Epithelial cell of proximal tubule (primary cell): ENCODE data around the gene PRPF18. TPM values are rescaled to one million over a fixed set of nuclear protein-coding genes. Genes with fewer than 3 reads are reported as not detected.

Source experiments
- DNase-seq: peaks from one replicate; pipeline ENCODE4 v3.0.0-alpha.2; 2011; ENCODE audit warnings: low read depth
- H3K4me3 ChIP-seq: 2 replicates; pipeline ENCODE4 v1.5.1; 2011; ENCODE audit warnings: low read depth, mild to moderate bottlenecking, low read length
- CTCF ChIP-seq: conservative IDR thresholded peaks from 2 replicates; pipeline ENCODE4 v1.5.1; 2012; ENCODE audit warnings: low read depth, mild to moderate bottlenecking, low read length
- total RNA-seq: library from RNA; depleted of rRNA; stranded (reverse); fragments of >200 nt; gene quantifications from 2 replicates; pipeline ENCODE4 v1.2.3, GENCODE V29; 2015

Gene PRPF18
- total RNA-seq, 1 donor from 2014 or later = 25.9 TPM

- no peak for DNase-seq
- no peak overlapping the region for H3K4me3 ChIP-seq
- no peak for TF ChIP-seq CTCF
Measured at GRCh38 chr10:13656337-13657100, 69.8 kb downstream of the PRPF18 start.

GRCh38 chr10:13657101-13657680, 70.4 kb downstream of the PRPF18 start:
- H3K4me3 ChIP-seq = no peak overlapping the region
- no peak for DNase-seq
- TF ChIP-seq CTCF = no peak

GRCh38 chr10:13658264-13658663, 71.5 kb downstream of the PRPF18 start:
- TF ChIP-seq CTCF = no peak
- DNase-seq = no peak
- no peak overlapping the region for H3K4me3 ChIP-seq

- no peak for TF ChIP-seq CTCF
- DNase-seq = no peak
- no peak overlapping the region for H3K4me3 ChIP-seq
Measured at GRCh38 chr10:13658871-13659685, 72.3 kb downstream of the PRPF18 start.

- DNase-seq = no peak
- no peak overlapping the region for H3K4me3 ChIP-seq
- peak; percentile 94 for TF ChIP-seq CTCF
Measured at GRCh38 chr10:13659887-13660550, 73.3 kb downstream of the PRPF18 start.

GRCh38 chr10:13660551-13660920, 73.8 kb downstream of the PRPF18 start:
- no peak for DNase-seq
- H3K4me3 ChIP-seq = no peak overlapping the region
- TF ChIP-seq CTCF = no peak
